K562 (cell line): ENCODE measurements around the gene SHMT1. TPM values are rescaled to one million over a fixed set of nuclear protein-coding genes. Genes with fewer than 3 reads are reported as not detected.

ENCODE experiments used
- ATAC-seq: fragments of 200-7000 bp; cut with Tn5 transposase; 3 replicates; pipeline ENCODE4 v1.9.1; 2020; ENCODE audit warnings: moderate library complexity
- BruUV-seq: library from RNA; stranded (reverse); fragments of 400-500 nt; replicated peaks from 2 replicates; lab custom pipeline; 2021; lab: Mats Ljungman, UMichigan
- CTCF ChIA-PET: fragments of 300-600 bp; formaldehyde crosslinking; extraction: SDS; loops from one replicate; lab custom pipeline; 2021; ENCODE audit warnings: low intra/inter-chr PET ratio; lab: Yijun Ruan, JAX
- POLR2A ChIA-PET: fragments of 300-600, 350-650 bp; sonication (Branson Sonifier 250); formaldehyde crosslinking; extraction: SDS; loops from one replicate; lab custom pipeline; 2021; ENCODE audit warnings: antibody characterized with exemption, inconsistent platforms; lab: Yijun Ruan, JAX
- DNase-seq, 4 experiments: peaks; one replicate each; pipeline versions ENCODE4 v3.0.0 to v3.0.0-alpha.2; 2011 to 2018; ENCODE audit warnings: low spot score in 3 of 4, mixed read lengths in 3 of 4; ENCODE audit errors: extremely low read depth in 1 of 4
- FAIRE-seq: peaks from 2 replicates; lab custom pipeline; 2011; peaks lifted over from hg19 to GRCh38; lab: Jason Lieb, UNC
- H2AFZ ChIP-seq: 2 replicates; pipeline ENCODE4 v1.6.0; 2011; ENCODE audit warnings: low read depth, low read length, control low read depth, inconsistent platforms
- H3K27ac ChIP-seq: fragments of 200-600 bp; 3 replicates; pipeline ENCODE4 v1.8.0; 2011; ENCODE audit warnings: low read depth, mild to moderate bottlenecking, control low read depth, inconsistent platforms, low read length, moderate library complexity, mixed read lengths; ENCODE audit errors: extremely low read depth
- H3K27me3 ChIP-seq, 2 experiments: fragments of 300-600 bp in 1 of 2; 2 replicates in 1 of 2; 3 replicates in 1 of 2; pipeline versions ENCODE4 v1.6.0 to v1.8.0; 2011; ENCODE audit warnings: inconsistent platforms in 2 of 2, low read length in 2 of 2, mild to moderate bottlenecking in 1 of 2, mixed read lengths in 1 of 2, moderate library complexity in 1 of 2; ENCODE audit not compliant: control insufficient read depth in 2 of 2, insufficient read depth in 2 of 2
- H3K36me3 ChIP-seq: fragments of 300-600 bp; 3 replicates; pipeline ENCODE4 v1.8.0; 2011; ENCODE audit warnings: mild to moderate bottlenecking, low read length, inconsistent platforms; ENCODE audit not compliant: control insufficient read depth, insufficient read depth
- H3K4me1 ChIP-seq, 2 experiments: fragments of 200-600 bp in 1 of 2; replicated peaks in 1 of 2; 2 replicates in 1 of 2; 3 replicates in 1 of 2; pipeline versions ENCODE4 v1.5.1 to v1.8.0; 2011; ENCODE audit warnings: inconsistent platforms in 2 of 2, low read length in 2 of 2, mild to moderate bottlenecking in 1 of 2, mixed read lengths in 1 of 2, moderate library complexity in 1 of 2; ENCODE audit not compliant: control insufficient read depth in 2 of 2, insufficient read depth in 2 of 2
- H3K4me2 ChIP-seq: 2 replicates; pipeline ENCODE4 v1.6.1; 2011; ENCODE audit warnings: low read length, control low read depth, inconsistent platforms, mixed read lengths; ENCODE audit not compliant: insufficient read depth
- H3K4me3 ChIP-seq: fragments of 200-600 bp; sonication (generic), shearing (Covaris generic); 2 replicates; pipeline ENCODE4 v1.5.1; 2016; ENCODE audit warnings: control low read depth, inconsistent platforms
- H3K79me2 ChIP-seq: fragments of 200-600 bp; 3 replicates; pipeline ENCODE4 v1.8.0; 2011; ENCODE audit warnings: low read length, inconsistent platforms; ENCODE audit not compliant: control insufficient read depth, insufficient read depth
- H3K9ac ChIP-seq, 2 experiments: 2 replicates each; pipeline versions ENCODE4 v1.6.0 to v1.6.1; 2011; ENCODE audit warnings: low read depth in 2 of 2, low read length in 2 of 2, control low read depth in 1 of 2, inconsistent platforms in 1 of 2, mild to moderate bottlenecking in 1 of 2, mixed read lengths in 1 of 2; ENCODE audit not compliant: insufficient read depth in 1 of 2
- H3K9me1 ChIP-seq: one replicate; pipeline ENCODE4 v1.6.0; 2011; ENCODE audit warnings: inconsistent platforms, mild to moderate bottlenecking, low read length, moderate library complexity; ENCODE audit not compliant: control insufficient read depth, insufficient read depth
- H3K9me3 ChIP-seq: replicated peaks from 2 replicates; pipeline ENCODE4 v1.5.1; 2011; ENCODE audit warnings: low read depth, low read length, inconsistent platforms; ENCODE audit not compliant: control insufficient read depth, insufficient read depth
- H4K20me1 ChIP-seq: replicated peaks from 2 replicates; pipeline ENCODE4 v1.6.1; 2011; ENCODE audit warnings: low read length, inconsistent platforms, mixed read lengths; ENCODE audit not compliant: control insufficient read depth, insufficient read depth
- ZNF121 ChIP-seq: sonication (generic); formaldehyde crosslinking; conservative IDR thresholded peaks from 2 replicates; pipeline ENCODE4 v1.8.0; 2022; ENCODE audit warnings: missing genetic modification reagents
- WGBS: fragments of 100-300 bp; shearing (Covaris generic); methylation state at CpG from one replicate; pipeline ENCODE4 v1.1.6; 2016; ENCODE audit warnings: low coverage, mixed read lengths; ENCODE audit not compliant: insufficient coverage; ENCODE audit errors: missing lambda C conversion rate; 5-methylcytosine and 5-hydroxymethylcytosine counted together
- in situ Hi-C: fragments of 300-500 bp; cut with MboI; formaldehyde crosslinking; loops from 4 replicates; pipeline ENCODE4 v1.15.0; 2018; ENCODE audit warnings: inconsistent platforms, mixed read lengths
- intact Hi-C: fragments of 100-400 bp; cut with micrococcal nuclease; formaldehyde crosslinking; loops from 2 replicates; pipeline ENCODE4 v1.14.2; 2022
- polyA plus RNA-seq, 8 experiments: library from polyadenylated mRNA; depleted of rRNA in 4 of 8; stranded (reverse) in 5 of 8; unstranded in 3 of 8; fragments of >200 nt; fragmentation: Nextera tagmentation in 2 of 8; fragmentation: Illumina TruSeq in 1 of 8; extraction: Ambion mirVana in 2 of 8; extraction: Trizol in 1 of 8; gene quantifications; 2 replicates each; pipeline versions ENCODE4 v1.2.1 to v1.2.3, GENCODE V29; 2011 to 2014; ENCODE audit warnings: inconsistent platforms in 1 of 8, missing spikeins in 1 of 8
- total RNA-seq, 7 experiments: library from RNA; depleted of rRNA in 6 of 7; stranded (reverse); fragments of >200 nt in 6 of 7; fragmentation: Illumina TruSeq in 2 of 7; extraction: Trizol in 2 of 7; gene quantifications; 2 replicates each; pipeline versions ENCODE4 v1.2.1 to v1.2.3, GENCODE V29; 2011 to 2021; ENCODE audit warnings: low replicate concordance in 1 of 7
- TF ChIP-seq, protein P1 (sequence below), 3 experiments: IDR thresholded peaks in 2 of 3; conservative IDR thresholded peaks in 1 of 3; 2 replicates each; pipeline ENCODE4 v1.5.1; 2011 to 2012; ENCODE audit warnings: low read length in 3 of 3, mild to moderate bottlenecking in 3 of 3, control low read depth in 2 of 3, improper control_type of control experiment in 1 of 3, inconsistent platforms in 1 of 3, low read depth in 1 of 3, mixed read lengths in 1 of 3, moderate library complexity in 1 of 3; ENCODE audit not compliant: insufficient read depth in 2 of 3

The SHMT1 gene
- total and polyA plus RNA-seq, 9 of the 15 experiments (the other 6 are each of a cell fraction or from before 2014, with no cell fraction given): 3.3 to 31.2 (median 23.3) TPM

DNA sequence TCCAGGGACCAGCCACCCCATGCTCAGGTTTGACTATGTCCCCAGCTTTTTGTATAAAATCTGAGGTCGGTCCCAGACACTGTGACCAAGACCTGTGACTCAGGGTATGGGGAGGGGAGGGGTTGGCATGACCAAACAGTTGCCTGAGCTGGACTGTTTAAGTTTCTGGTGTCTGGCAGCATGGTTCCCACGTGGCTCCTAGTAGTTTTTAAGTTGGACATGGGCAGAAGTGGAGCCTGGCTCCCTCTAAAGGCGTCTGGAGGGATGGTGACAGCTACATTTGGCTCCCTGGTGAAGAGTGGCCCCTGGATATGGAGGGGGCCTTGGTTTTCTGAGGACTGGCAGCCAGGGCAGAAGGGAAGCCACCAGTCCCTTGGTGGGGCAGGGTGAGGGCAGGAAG, 40.3 kb downstream of the SHMT1 start:
- intact Hi-C loops: loop anchor here (10.0 kb wide), 1 partner anchor 178 kb away; no protein-coding TSS in a partner anchor

More for the DNA sequence above, 40.3 kb downstream of the SHMT1 start:
- ChIA-PET CTCF (interaction anchor here (0.5 kb wide), 1 partner anchor 403 kb away, joined by 3 read pairs; no protein-coding TSS in a partner anchor), POLR2A (no interaction called here)
- TF ChIP-seq, protein P1, sequence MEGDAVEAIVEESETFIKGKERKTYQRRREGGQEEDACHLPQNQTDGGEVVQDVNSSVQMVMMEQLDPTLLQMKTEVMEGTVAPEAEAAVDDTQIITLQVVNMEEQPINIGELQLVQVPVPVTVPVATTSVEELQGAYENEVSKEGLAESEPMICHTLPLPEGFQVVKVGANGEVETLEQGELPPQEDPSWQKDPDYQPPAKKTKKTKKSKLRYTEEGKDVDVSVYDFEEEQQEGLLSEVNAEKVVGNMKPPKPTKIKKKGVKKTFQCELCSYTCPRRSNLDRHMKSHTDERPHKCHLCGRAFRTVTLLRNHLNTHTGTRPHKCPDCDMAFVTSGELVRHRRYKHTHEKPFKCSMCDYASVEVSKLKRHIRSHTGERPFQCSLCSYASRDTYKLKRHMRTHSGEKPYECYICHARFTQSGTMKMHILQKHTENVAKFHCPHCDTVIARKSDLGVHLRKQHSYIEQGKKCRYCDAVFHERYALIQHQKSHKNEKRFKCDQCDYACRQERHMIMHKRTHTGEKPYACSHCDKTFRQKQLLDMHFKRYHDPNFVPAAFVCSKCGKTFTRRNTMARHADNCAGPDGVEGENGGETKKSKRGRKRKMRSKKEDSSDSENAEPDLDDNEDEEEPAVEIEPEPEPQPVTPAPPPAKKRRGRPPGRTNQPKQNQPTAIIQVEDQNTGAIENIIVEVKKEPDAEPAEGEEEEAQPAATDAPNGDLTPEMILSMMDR (IDR thresholded peaks at IDR 0.05 in 2 of 3, conservative IDR thresholded peaks at IDR 0.05 in 1 of 3; ENCODE audit: insufficient read depth in 2 of 3, low read depth in 1 of 3, low read length in 3 of 3): peak in 2 of 3 experiments; percentile 8 to 9; a peak in 1 of 6 replicates
- no peak for TF ChIP-seq ZNF121 (CRISPR knock-in tag)
- H4K20me1 ChIP-seq: peaks cover 8% of the 10 kb centered on the region
- no peaks in the 10 kb centered on the region for H3K9me3 ChIP-seq
- peaks cover 39% of the 10 kb centered on the region; the same call in 2 of the 3 replicates for H3K36me3 ChIP-seq
- FAIRE-seq (no peak), ATAC-seq (no peak), DNase-seq (no peak)
- no peak overlapping the region for H3K9ac ChIP-seq
- peaks cover 9% of the 10 kb centered on the region; the same call in 2 of the 3 replicates for H3K79me2 ChIP-seq
- 62% methylated on average over 3 of the region's 3 CpGs for WGBS
- BruUV-seq: no TSS peak
- no peak overlapping the region for H3K4me3 ChIP-seq
- H3K4me2 ChIP-seq: no peak overlapping the region
- H3K27ac ChIP-seq: no peak overlapping the region
- in situ Hi-C loops: no loop called here
- no peak overlapping the region for H2AFZ ChIP-seq
- no peaks in the 10 kb centered on the region for H3K27me3 ChIP-seq
- no peaks in the 10 kb centered on the region for H3K9me1 ChIP-seq
- peaks cover 3 to 17% of the 10 kb centered on the region in 2 experiments; a peak in 4 of 5 replicates for H3K4me1 ChIP-seq
